Activated T-cell treated with anti-CD3 and anti-CD28 coated beads, Interleukin-2, amount 50 U/mL, for 4 hours (primary cell): ENCODE data around the gene NPTX1. TPM values are rescaled to one million over a fixed set of nuclear protein-coding genes. Genes with fewer than 3 reads are reported as not detected.
"Not testable (repeated sequence)": the region's sequence is repeated elsewhere in the genome, so short reads cannot be mapped to it uniquely, and the experiment has no call there.

ENCODE experiments used
- ATAC-seq, 2 donors: fragments of 200-7000 bp; cut with Tn5 transposase; one replicate each; pipeline ENCODE4 v1.10.0; 2021
- DNase-seq: peaks from one replicate; pipeline ENCODE4 v3.0.0-alpha.2; 2020
- H3K27me3 Mint-ChIP-seq: one replicate; pipeline ENCODE4 v1.8.0; 2021; ENCODE audit warnings: low read depth, mixed read lengths
- H3K36me3 Mint-ChIP-seq: one replicate; pipeline ENCODE4 v1.8.0; 2022; ENCODE audit warnings: mixed read lengths; ENCODE audit not compliant: insufficient read depth
- H3K4me1 Mint-ChIP-seq: one replicate; pipeline ENCODE4 v1.8.0; 2021; ENCODE audit warnings: low read depth, mixed read lengths
- H3K4me3 Mint-ChIP-seq: one replicate; pipeline ENCODE4 v1.8.0; 2021; ENCODE audit warnings: mild to moderate bottlenecking, moderate library complexity, mixed read lengths
- H3K9me3 Mint-ChIP-seq: one replicate; pipeline ENCODE4 v1.8.0; 2021; ENCODE audit warnings: mixed read lengths
- total RNA-seq, 3 donors: library from RNA; stranded (reverse); gene quantifications; one replicate each; pipeline ENCODE4 v1.2.1, GENCODE V29; 2021

The NPTX1 gene
- total RNA-seq, 3 donors from 2014 or later, result 14.0 to 22.2 (median 21.4) TPM

DNA sequence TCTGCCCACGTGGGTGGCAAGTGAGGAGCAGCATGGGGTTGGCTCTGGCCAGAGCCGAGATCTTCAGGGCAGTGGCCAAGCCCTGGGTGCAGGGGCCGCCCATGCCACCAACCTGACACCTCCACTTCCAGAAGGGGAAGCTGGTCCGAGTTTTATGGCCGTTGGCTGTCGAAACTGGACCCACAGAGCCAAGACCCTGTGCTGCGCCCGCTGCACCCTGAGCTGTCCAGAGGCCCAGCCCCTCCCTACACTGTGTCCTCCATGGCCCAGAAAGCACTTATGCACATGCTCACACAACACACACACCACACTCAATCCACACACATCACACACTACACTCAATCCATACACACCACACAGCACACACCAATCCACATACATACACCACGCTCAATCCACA lies 34.4 kb upstream of the NPTX1 start:
- no peak for ATAC-seq
- H3K4me3 Mint-ChIP-seq, result no peak overlapping the region
- DNase-seq, result no peak
- peaks cover 13% of the 10 kb centered on the region for H3K27me3 Mint-ChIP-seq
- no peaks in the 10 kb centered on the region for H3K36me3 Mint-ChIP-seq
- no peaks in the 10 kb centered on the region for H3K9me3 Mint-ChIP-seq
- H3K4me1 Mint-ChIP-seq, result no peaks in the 10 kb centered on the region

DNA sequence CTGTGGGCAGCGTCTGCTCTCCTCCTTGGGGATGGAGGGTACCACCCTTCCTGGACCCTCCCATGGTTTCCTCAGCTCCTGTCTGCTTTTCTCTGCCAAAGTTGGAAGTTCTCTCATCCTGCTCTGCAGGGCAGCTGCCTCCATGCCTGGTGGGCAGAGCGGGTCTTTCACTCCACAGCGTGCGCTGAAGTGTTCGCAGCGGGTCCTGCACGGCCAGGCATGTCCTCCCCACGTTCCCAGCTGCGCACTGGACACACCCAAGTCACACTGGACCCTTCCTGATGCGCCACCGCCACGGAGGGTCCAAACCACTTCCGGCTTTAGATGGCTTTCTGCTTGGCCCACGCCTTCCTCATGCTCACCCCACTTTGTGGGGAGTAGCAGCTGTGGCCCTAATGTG lies 33.7 kb upstream of the NPTX1 start:
- no peaks in the 10 kb centered on the region for H3K9me3 Mint-ChIP-seq
- DNase-seq, result no peak
- no peaks in the 10 kb centered on the region for H3K36me3 Mint-ChIP-seq
- H3K4me1 Mint-ChIP-seq, result no peaks in the 10 kb centered on the region
- H3K4me3 Mint-ChIP-seq, result no peak overlapping the region
- peaks cover 14% of the 10 kb centered on the region for H3K27me3 Mint-ChIP-seq
- no peak for ATAC-seq

DNA sequence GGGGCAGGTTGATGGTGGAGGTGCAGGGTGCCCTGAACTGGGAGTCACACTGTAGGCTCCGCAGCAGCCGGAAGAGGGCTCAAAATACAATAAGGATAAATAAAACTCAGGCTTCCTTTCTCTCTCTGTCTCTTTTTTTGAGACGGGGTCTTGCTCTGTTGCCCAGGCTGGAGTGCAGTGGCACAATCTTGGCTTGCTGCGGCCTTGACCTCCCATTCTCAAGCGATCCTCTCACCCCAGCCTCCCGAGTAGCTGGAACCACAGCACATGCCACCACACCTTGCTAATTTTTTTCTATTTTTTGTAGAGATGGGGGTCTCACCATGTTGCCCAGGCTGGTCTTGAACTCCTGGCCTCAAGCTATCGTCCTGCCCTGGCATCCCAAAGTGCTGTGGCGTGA lies 32.9 kb upstream of the NPTX1 start:
- H3K4me1 Mint-ChIP-seq, result no peaks in the 10 kb centered on the region

DNA sequence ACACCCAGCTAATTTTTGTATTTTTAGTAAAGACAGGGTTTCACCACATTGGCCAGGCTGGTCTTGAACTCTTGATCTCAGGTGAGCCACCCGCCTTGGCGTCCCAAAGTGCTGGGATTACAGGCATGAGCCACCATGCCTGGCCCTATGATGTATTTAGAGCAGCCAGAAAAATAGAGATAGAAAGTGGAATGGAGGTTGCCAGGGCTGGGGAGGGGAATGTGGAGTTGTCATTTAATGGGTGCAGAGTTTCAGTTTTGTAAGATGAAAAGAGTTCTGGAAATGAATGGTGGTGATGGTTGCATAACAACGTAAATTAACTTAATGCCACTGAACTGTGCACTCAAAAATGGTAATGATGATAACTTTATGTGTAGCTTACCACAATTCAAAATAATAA lies 31.6 kb upstream of the NPTX1 start:
- no peak overlapping the region for H3K4me3 Mint-ChIP-seq

More for the DNA sequence above, 32.9 kb upstream of the NPTX1 start:
- H3K27me3 Mint-ChIP-seq, result peaks cover 15% of the 10 kb centered on the region
- ATAC-seq (no peak), DNase-seq (no peak)
- no peak overlapping the region for H3K4me3 Mint-ChIP-seq
- no peaks in the 10 kb centered on the region for H3K36me3 Mint-ChIP-seq
- H3K9me3 Mint-ChIP-seq, result no peaks in the 10 kb centered on the region

DNA sequence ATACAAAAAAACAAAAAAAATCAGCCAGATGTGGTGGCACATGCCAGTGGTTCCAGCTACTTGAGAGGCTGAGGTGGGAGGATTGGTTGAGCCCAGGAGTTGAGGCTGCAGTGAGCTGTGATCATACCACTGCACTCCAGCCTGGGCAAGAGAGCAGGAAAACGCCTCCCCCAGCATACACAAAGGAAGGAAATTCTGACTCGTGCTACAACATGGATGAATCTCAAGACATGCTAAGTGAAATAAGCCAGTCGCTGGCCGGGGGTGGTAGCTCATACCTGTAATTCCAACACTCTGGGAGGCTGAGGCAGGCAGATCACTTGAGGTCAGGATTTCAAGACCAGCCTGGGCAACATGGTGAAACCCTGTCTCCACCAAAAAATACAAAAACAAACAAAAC lies 30.8 kb upstream of the NPTX1 start:
- not testable (repeated sequence) for H3K36me3 Mint-ChIP-seq, H3K9me3 Mint-ChIP-seq, ATAC-seq, H3K4me3 Mint-ChIP-seq, H3K4me1 Mint-ChIP-seq, DNase-seq
- peaks cover 11% of the 10 kb centered on the region for H3K27me3 Mint-ChIP-seq

More for the DNA sequence above, 31.6 kb upstream of the NPTX1 start:
- Mint-ChIP-seq H3K9me3 (no peaks in the 10 kb centered on the region), H3K36me3 (no peaks in the 10 kb centered on the region), H3K27me3 (peaks cover 13% of the 10 kb centered on the region), H3K4me1 (no peaks in the 10 kb centered on the region)
- DNase-seq, result no peak
- ATAC-seq, result no peak

DNA sequence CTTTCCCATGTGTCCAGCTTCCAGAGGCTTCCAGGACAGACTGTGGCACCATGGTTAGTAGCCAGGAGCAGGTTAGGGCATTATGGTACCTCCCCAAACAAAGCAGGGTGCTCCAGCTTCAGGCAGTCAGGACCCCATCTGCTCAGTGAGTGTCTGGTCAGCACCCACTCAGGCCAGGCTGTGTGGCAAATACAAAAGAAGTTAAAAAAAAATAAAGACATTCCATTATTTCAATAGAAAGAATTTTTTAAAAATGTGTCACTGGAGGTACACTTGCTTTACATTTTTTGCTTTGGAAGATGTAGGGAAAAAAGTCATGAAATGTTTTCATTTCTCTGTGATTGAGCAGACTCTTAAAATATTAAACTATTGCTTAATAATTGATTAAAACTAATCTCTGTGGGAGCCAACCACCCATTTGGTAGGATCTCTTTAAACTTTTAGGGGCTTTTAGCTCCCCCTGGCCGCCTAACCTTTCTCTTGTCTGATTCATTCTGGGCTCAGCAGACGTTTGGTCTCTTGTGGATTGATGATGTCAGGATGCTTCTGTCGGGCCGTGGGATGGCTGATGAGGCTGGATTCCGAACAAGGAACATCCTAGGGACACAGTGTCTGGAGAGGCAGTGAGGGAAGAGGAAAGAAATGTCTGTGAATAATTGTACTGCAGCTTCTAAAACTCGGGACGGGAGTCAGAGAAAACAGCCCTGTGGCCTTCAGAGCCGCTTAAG lies 28.4 kb upstream of the NPTX1 start:
- H3K27me3 Mint-ChIP-seq, result peaks cover 13% of the 10 kb centered on the region
- no peak for DNase-seq
- H3K9me3 Mint-ChIP-seq, result no peaks in the 10 kb centered on the region
- H3K36me3 Mint-ChIP-seq, result no peaks in the 10 kb centered on the region
- H3K4me1 Mint-ChIP-seq, result no peaks in the 10 kb centered on the region
- ATAC-seq, result no peak
- H3K4me3 Mint-ChIP-seq, result no peak overlapping the region

DNA sequence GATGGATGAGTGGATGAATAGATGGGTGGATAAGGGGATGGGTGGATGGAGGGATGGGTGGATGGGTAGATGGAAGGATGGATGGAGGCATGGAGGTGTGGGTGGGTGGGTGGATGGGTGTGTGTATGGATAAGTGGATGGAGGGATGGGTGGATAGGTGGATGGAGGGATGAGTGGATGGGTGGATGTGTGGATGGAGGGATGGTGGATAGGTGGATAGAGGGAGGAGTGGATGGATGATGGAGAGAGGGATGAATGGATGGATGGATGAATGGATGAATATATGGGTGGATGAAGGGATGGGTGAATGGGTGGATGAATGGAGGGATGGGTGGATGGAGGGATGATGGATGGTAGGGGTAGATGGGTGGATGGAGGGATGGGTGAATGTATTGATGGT lies 27.5 kb upstream of the NPTX1 start:
- no peak overlapping the region for H3K4me3 Mint-ChIP-seq
- no peak for ATAC-seq
- DNase-seq, result no peak
- H3K27me3 Mint-ChIP-seq, result peaks cover 16% of the 10 kb centered on the region
- H3K36me3 Mint-ChIP-seq, result no peaks in the 10 kb centered on the region
- no peaks in the 10 kb centered on the region for H3K9me3 Mint-ChIP-seq
- no peaks in the 10 kb centered on the region for H3K4me1 Mint-ChIP-seq

DNA sequence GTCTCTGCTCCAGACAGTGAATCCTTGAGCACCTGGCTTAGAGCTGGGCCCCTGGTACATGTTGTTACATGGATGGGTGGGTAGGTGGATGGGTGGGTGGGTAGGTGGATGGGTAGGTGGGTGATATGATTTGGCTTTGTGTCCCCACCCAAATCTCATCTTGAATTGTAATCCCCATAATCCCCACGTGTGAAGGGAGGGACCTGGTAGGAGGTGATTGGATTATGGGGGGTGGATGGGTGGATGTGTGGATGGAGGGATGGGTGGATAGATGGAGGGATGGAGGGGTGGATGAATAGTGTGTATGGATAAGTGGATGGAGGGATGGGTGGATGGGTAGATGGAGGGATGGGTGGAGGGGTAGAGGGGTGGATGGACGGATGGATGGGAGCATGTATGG lies 26.6 kb upstream of the NPTX1 start:
- no peaks in the 10 kb centered on the region for H3K4me1 Mint-ChIP-seq
- no peaks in the 10 kb centered on the region for H3K36me3 Mint-ChIP-seq

DNA sequence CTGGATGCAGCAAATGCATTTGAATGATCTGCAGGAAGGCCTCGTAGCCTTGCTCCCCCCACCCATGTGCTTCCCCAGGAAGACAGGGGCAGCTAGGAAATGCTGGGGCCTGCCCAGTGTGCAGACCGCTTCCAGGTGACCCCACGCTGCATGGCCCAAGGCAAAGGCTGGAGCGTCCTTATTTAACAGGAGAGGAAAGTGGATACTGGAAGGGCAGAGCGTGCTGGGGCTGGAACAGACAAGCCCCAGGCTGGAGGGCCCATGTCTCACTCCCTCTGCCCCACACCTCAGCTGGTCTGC lies 26.1 kb upstream of the NPTX1 start:
- H3K9me3 Mint-ChIP-seq, result no peaks in the 10 kb centered on the region
- peaks cover 4% of the 10 kb centered on the region for H3K4me1 Mint-ChIP-seq
- H3K4me3 Mint-ChIP-seq, result no peak overlapping the region
- H3K36me3 Mint-ChIP-seq, result no peaks in the 10 kb centered on the region
- DNase-seq, result no peak
- peaks cover 20% of the 10 kb centered on the region for H3K27me3 Mint-ChIP-seq
- no peak for ATAC-seq

More for the DNA sequence above, 26.6 kb upstream of the NPTX1 start:
- Mint-ChIP-seq H3K27me3 (peaks cover 17% of the 10 kb centered on the region), H3K9me3 (no peaks in the 10 kb centered on the region), H3K4me3 (no peak overlapping the region)
- ATAC-seq, result no peak
- DNase-seq, result no peak

DNA sequence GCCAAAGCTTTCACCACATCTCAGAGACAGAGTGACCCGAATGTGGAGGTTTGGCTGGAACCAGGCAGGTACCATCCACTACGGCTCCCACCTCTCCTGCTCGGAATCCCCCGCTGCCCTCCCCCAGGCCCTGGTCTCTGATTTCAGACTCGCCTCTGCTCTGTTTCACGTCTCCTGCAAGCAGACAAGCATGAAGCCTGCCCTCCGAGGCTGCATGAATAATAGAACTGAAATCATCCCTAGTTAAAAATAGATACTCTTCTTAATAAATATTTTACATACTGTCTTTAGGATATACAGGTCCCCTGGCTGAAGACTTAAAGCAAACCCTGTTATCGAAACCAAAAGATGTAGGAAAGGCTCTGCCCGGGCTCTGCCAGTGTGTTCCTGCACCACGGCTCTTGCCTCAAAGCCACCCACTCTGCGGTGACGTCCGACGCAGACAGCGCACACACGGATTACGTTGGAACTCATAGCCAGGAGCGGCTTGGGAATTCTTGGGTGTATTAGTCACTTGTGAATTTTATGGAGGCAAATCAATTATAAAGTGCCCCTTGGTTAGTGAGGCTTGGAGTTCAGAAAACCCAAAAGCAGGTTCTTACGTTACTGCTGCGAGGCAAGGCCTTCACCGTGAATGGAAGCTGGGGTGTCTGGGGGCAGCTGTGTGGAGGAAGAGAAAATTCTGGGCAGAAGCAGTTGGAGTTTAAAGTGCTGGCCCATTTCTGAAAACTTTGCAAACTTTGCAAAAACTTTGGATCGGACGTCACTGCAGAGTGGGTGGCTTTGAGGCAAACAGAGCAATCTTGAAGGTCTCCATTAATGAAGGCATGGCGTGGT lies 25.6 kb upstream of the NPTX1 start:
- Mint-ChIP-seq H3K4me3 (no peak overlapping the region), H3K36me3 (no peaks in the 10 kb centered on the region), H3K4me1 (peaks cover 10% of the 10 kb centered on the region), H3K9me3 (no peaks in the 10 kb centered on the region), H3K27me3 (peaks cover 20% of the 10 kb centered on the region)
- ATAC-seq, result no peak
- DNase-seq, result no peak

DNA sequence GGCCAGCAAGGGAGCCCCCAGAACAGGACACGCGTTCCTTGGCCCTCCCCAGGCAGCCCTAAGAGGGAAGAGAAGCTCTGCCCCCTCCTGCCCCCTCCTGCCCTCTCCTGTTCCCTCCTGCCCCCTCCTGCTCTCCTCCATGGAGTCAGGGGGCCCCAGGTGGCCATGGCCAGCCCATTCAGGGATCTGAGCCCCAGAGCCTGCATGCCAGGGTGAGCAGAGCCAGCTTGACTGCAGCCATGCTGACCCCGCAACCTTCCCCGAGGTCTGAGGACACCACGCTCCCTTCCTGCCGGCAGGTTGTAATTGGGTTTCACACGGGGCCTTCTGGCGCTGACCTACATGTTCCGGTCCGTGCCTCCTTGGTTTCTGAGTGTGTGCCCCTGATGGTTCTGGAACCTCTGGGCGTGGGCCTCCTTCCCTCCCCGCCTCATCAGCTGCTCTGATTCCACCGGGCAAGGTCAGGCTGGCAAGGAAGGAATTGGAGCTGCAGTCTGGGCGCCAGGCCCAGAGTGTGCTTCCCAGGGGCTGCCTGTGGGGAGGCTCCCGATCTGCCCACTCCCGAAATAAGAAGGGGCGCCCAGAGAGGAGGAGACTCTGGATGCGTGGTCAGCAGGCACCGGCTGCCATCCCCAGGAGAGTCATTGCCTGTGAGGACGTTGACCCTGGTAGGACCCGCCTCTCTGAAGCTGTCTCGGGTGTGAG lies 23.7 kb upstream of the NPTX1 start:
- Mint-ChIP-seq H3K4me1 (peaks cover 12% of the 10 kb centered on the region), H3K27me3 (peaks cover 20% of the 10 kb centered on the region), H3K9me3 (no peaks in the 10 kb centered on the region), H3K36me3 (no peaks in the 10 kb centered on the region), H3K4me3 (no peak overlapping the region)
- ATAC-seq, result no peak
- DNase-seq, result no peak

DNA sequence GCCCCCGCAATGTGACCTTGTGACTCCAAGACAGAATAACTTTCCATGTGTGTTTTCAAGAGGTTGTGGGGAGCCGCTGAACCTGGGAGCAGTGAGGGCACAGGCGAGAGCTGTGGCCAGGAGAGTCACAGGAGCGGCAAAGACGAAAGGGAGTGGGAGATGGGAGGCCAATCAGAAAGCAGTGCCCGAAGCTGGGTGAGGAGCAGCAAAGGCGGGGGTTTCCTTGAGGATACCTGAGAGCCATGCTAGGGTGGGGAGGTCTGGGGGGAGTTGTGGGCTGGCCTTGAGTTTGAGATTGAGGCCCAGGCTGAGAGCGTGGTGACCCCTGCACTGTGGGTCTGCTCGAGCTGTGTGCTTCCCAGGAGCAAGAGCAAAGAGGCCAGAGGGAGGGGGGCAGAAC lies 23.2 kb upstream of the NPTX1 start:
- no peak for ATAC-seq
- Mint-ChIP-seq H3K27me3 (peaks cover 19% of the 10 kb centered on the region), H3K9me3 (no peaks in the 10 kb centered on the region), H3K4me3 (no peak overlapping the region), H3K36me3 (no peaks in the 10 kb centered on the region), H3K4me1 (peaks cover 12% of the 10 kb centered on the region)
- no peak for DNase-seq

DNA sequence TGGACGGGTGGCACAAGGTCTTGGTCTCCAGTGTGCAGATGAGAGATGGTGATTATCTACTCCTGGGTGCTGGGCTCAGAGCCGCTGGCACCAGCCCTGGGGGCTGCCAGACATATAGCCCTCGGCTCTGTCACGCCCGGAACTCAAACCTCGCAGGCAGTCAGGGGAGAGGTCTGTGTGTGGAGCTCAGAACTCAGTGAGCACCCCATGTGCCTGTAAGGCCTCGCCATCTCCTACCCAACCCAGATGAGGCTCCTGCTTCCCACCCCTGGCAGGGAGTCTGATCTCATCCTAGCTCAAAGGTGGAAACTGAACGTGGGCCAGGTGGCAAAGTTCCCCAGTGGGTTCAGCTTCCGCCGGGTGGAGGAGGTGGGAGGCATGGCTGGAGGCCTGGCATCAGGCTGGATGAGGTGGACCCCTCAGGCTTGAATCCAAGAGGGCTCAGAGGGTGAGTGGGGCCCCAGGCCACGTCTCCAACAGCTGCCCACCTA lies 22.6 kb upstream of the NPTX1 start:
- H3K36me3 Mint-ChIP-seq, result no peaks in the 10 kb centered on the region
- H3K27me3 Mint-ChIP-seq, result peaks cover 25% of the 10 kb centered on the region
- no peak for ATAC-seq

DNA sequence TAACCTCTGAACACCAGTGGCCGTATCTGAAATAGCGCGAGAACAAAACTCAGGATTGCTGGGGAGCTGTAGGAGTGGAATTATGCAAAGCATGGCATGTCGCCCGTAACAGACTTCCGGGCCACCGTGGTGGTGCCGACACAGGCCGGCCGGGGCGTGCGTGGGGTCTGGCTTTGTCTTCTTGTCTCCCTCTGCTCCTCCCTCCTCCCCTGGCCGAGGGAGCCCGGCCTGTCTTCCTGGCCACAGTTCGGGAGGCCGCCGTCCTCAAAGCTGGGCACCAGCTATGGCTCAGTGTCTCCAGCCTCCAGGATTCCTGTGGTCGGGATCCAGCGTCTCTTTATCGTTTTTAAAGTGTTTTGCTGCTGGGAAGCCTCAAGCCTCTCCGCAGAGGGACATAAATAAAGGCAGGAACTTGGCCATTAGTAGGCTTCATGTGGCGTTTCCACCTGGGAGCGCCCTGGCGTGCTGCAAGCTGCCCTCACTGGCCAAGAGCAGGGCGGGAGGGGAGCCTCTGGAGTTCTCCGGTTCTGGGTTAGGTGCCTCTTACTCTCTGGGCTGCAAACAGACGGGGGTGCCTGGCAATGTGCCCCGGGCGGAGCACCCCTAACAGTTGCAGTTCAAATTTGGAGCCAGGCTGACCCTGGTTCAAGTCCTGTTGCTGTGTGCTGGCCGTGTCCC lies 22.0 kb upstream of the NPTX1 start:
- Mint-ChIP-seq H3K36me3 (no peaks in the 10 kb centered on the region), H3K4me1 (peaks cover 12% of the 10 kb centered on the region), H3K27me3 (peaks cover 29% of the 10 kb centered on the region), H3K9me3 (no peaks in the 10 kb centered on the region), H3K4me3 (no peak overlapping the region)
- no peak for ATAC-seq
- DNase-seq, result no peak

More for the DNA sequence above, 22.6 kb upstream of the NPTX1 start:
- Mint-ChIP-seq H3K4me1 (peaks cover 12% of the 10 kb centered on the region), H3K9me3 (no peaks in the 10 kb centered on the region), H3K4me3 (no peak overlapping the region)
- no peak for DNase-seq
